ENCODE results near the gene GPR18.
"Not testable (repeated sequence)": the region's sequence is repeated elsewhere in the genome, so short reads cannot be mapped to it uniquely, and the experiment has no call there.

GPR18 gene

DNA sequence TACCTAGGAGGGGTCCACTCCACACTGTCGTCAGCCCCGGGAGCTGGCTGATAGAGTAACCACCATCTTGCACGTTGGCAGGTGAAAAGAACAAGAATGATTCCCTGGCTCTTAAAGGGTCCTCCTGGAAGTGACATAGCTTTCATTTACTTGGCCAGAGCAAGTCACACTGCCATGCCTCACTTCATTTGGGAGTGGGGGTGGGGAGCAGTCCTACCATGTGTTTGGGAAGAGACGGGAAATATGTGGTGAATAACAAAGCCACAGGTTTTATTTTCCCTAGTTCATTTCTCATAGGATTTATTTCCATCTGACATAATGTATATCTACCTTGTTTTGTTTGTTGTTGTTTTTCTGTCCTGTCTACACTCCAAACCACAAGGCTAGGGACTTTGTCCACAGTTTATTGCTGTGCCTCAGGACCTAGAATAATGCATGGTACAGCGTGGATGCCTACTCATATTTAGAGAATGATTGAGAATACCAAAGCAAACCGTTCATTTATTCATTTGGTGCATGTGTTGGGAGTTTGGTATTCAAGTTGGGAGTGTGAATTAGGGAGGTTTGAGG lies 30.8 kb downstream of the GPR18 start:
- DNase-seq = no peak

- no peak for DNase-seq
Measured at GRCh38 chr13:99226513-99226912, 31.7 kb downstream of the GPR18 start.

GRCh38 chr13:99225078-99225477 lies 33.1 kb downstream of the GPR18 start:
- DNase-seq = no peak

DNA sequence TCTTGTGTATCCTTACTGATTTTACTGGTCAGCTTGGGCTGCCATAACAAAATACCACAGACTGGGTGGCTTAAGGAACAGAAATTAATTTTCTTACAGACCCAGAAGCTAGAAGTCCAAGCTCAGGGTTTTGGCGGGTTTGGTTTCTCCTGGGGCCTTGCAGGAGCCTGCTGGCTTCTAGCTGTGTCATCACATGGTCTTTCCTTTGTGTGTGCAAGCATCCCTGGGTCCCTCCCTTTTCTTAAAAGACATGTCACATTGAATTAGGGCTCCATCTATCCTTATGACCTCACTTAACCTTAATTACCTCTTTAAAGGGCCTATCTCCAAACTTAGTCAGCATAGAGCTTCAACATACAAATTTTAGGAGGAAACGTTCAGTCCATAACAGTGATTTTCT lies 34.2 kb downstream of the GPR18 start:
- DNase-seq = no peak

- no peak for DNase-seq
Measured at GRCh38 chr13:99223587-99223986, 34.6 kb downstream of the GPR18 start.

DNA sequence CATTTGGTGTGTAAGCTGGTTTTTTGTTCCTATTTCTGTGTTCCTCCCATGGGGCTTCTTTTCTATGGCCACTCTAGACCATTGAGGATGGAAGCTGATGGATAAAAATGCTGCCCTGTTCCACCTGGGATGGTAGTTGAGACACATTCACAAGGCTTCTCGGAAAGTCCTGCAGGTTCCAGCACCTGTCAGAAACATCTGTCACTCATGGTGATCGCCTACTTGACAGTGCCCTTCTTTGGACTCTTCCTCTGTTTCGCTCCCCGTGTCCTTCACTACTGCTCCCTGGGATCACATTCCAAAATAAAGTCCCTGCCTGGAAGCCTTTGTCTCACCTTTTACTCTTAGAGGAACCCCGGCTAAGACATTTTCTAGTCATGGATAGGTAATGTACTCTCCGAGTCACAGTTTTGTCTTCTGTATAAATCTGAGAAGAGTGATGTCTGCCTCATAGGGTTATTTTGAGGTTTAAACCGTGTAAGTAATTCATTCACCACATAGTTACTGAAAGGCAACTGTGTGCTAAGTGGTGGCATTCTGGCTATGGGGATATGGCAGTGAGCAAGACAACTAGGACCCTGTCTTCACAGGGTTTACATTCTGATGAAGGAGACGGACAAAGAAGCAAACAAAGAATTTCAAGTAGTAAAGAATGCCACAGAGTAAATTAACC lies 36.5 kb downstream of the GPR18 start:
- no peak for DNase-seq

DNA sequence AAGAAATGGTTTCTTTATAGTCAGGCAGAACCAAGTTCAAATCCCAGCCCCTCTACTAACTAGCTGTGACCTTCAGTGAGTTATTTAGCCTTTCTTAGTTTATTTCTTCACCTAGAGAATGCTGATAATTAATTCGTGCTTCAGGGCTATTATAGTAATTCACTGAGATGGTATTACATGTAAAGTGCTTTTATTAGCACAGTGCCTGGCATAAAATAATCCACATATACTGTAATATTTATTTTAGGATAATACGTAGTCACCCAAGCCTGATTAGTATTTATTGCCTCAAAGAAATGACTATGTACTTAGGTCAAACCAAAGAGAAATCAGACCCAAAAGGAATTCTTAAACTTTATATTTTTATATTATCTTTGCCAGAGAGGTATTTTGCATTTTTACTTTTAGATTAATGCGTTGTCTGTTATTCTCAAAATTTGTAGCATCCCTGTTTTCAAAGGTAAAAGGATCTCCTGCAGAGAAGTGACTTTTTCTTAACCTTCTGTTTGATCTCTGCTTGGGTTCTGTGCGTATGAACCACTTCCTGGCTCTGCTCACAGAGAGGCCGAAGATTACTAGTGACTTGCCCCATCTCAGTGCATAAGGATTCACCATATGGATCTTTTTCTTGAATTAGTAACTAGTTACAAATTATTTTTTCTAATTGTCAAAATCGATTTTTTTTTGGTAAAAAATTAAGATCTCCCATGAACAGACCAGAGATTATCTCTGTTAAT lies 37.8 kb downstream of the GPR18 start:
- no peak for DNase-seq

- DNase-seq = no peak
Measured at GRCh38 chr13:99218969-99219368, 39.2 kb downstream of the GPR18 start.

DNA sequence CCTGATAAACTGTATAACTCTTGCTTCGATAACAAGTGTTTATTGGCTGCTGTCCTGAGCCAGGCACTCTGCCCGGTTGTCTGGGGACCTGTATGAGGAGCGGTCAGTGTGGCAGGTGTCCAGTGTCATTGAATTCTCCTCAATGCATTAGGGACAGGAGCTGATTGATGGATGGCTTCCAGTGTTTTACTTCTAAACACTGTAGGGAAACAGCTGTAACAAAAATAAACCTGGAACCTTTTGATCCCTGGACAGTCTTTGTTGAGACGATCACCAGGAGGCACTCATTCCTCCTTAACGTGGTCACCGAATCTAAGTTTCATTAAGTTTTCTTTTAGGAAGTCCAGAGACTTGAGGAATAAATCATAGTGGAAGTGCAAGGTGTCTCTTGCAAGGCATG lies 39.6 kb downstream of the GPR18 start:
- DNase-seq = no peak

DNA sequence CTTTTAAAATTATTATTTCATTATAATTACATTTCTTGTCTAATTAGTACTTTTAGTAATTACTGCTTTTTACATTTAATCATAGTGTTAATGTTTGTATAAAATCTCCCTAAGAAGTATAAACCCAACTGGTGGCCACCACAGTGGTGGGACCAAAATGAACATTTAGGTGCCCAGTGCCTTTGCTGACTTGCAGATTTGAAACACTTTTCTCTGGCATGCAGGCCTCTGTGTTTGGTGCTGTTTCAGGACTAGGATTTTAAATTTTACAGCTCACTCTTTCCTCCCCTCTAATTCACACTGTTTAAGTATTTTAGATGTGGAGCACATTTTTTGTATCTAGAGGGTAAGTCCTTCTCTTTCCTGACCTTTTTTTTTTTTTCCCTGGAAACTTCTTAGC lies 40.1 kb downstream of the GPR18 start:
- no peak for DNase-seq

- no peak for DNase-seq
Measured at GRCh38 chr13:99217461-99218110, 40.6 kb downstream of the GPR18 start.

- no peak for DNase-seq
Measured at GRCh38 chr13:99215184-99215830, 42.9 kb downstream of the GPR18 start.

GRCh38 chr13:99214731-99215130 lies 43.4 kb downstream of the GPR18 start:
- no peak for DNase-seq

DNA sequence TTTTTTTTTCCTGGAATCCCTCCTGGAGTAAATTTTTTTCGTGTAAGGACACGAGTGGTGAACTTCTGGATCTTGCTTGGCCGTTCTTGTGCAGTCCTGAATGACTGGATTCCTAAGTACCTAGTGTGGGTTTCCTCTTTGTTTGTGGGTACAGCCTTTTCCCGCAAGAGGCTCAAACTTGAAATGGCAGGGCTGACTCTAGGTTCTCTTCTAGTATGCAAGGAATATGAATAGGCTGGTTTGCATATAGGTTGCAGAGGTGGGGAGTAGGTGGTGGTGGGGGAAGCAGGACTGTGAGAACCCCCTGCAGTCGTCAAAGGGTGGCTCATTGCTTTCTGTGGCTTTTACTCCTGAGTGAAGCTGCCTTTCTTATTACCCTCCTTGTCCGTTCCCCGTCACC lies 43.9 kb downstream of the GPR18 start:
- no peak for DNase-seq

GRCh38 chr13:99211421-99212035 lies 46.7 kb downstream of the GPR18 start:
- no peak for DNase-seq

DNA sequence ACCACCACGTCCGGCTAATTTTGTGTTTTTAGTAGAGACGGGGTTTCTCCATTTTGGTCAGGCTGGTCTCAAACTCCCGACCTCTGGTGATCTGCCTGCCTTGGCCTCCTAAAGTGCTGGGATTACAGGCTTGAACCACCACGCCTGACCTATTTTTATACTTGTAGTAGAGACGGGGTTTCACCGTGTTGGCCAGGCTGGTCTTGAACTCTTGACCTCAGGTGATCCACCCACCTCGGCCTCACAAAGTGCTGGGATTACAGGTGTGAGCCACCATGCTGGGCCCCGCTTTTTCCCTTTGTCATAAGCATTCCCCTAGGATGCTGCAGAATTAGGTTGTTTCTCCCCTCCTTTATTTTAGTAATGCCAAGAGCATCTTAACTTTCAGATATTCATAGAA lies 47.6 kb downstream of the GPR18 start:
- DNase-seq = not testable (repeated sequence)

- DNase-seq = no peak
Measured at GRCh38 chr13:99208845-99209527, 49.2 kb downstream of the GPR18 start.

DNA sequence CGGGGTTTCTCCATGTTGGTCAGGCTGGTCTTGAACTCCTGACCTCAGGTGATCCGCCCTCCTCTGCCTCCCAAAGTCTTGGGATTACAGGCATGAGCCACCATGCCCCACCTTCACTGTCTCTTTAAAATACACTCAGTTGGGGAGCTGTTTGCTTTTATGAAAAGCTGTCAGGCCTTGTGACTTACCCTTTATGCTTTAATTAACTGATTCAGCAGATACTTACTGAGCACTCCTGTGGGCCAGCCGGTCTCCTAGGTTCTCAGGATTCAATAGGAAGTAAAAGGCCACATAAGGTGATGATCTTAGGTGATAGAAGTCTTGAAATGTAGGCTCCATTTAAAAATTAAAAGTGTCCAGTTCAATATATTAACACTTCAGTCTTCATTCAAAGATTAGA lies 50.0 kb downstream of the GPR18 start:
- DNase-seq = no peak

DNA sequence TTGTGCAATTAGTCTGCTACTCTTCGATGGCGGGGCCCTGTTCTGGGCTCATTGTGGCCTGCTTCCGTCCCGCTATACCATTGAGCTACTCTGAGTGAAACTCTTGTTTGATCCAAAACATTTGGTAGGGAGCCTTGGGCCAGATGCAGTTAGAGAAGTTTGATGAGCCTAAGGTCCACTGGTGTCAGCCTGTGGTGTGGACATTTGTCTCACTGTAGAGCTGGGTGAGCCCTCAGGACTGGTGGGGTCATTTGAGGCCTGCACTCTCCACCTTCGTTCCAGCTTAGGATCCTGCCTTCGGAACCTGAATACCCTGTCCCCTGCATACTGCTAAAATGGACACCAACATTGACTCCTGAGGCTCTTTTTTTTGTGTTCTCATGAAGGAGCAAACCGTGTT lies 50.7 kb downstream of the GPR18 start:
- no peak for DNase-seq

DNA sequence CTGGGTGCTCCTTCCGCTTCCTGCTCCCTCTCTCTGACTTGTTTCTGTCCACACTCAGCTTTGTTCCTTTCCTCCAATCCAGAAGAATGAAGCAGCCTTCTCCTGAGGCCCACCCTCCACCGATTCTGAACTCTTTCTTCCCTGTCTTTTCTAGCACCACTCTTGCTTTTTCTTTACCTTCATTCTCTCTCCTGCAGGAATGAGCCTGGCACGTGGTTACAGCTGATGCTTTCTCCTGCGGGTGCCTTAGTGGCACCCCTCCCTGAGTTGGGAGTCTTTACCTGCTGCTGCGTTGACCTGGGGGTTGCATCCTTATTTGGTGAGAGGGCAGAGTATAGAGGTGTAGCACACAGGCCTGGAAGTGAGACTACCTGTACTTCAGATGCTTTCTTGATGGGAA lies 51.3 kb downstream of the GPR18 start:
- no peak for DNase-seq

DNA sequence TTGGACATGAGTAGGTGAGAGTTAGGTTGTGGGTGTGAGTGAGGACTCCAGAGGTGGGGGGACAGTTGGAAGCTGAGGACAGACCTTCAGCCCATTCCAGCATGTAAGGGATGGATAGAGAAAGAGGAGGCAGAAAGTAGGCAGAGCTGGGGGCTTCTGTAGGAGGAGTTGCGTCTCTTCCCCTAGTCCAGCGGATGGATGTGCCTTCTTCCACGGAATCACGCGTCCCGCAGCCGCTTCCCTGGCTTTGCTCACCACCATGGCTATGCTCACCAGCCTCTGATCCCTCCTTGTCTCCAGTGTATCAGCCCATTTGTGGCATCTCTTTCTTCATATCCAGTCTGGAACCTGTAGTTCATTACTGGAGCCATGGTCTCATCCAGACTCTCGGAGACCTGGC lies 52.0 kb downstream of the GPR18 start:
- no peak for DNase-seq

DNA sequence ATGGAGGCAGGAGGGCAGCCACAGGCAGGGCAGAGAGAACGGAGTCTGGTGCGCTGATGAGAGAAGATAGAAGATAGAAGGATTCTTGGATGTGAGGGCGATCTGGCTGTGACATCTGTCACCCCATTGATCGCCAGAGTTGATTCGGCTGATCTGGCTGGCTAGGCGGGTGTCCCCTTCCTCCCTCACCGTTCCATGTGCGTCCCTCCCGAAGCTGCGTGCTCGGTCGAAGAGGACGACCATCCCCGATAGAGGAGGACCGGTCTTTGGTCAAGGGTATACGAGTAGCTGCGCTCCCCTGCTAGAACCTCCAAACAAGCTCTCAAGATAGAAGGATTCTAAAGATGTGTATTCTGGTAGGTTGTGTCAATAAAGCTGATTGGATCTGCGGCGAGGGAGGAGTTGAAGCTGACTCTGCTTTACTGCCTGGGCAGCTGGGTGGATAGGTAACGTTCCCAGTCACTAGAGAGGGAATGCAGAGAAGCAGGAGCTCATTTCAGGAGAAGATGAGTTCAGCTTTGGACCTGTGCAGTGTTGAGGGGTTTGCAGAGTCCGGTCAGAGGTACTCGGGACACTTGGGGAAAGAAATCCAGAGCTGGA lies 52.5 kb downstream of the GPR18 start:
- DNase-seq = no peak

Measured in KG1 (cell line).